ENCODE results near the gene MYRF. TPM values are rescaled to one million over a fixed set of nuclear protein-coding genes. Genes with fewer than 3 reads are reported as not detected.
A peak's percentile ranks its signal among the peaks of the same experiment; 100 is the strongest.

MYRF gene
- total RNA-seq, 1 donor from 2014 or later: not detected

GRCh38 chr11:61728066-61728939, 24.1 kb upstream of the MYRF start:
- H3K9me3 ChIP-seq: no peaks in the 10 kb centered on the region
- H3K27ac ChIP-seq: no peak overlapping the region
- H3K36me3 ChIP-seq: no peaks in the 10 kb centered on the region
- no peak for DNase-seq (ENCODE audit: low spot score in 2 of 2)
- TF ChIP-seq CTCF (IDR thresholded peaks at IDR 0.05): no peak
- H3K4me1 ChIP-seq: peaks cover 0 to 6% of the 10 kb centered on the region in 2 donors
- H3K27me3 ChIP-seq: no peaks in the 10 kb centered on the region
- no peak overlapping the region for H3K4me3 ChIP-seq
- intact Hi-C loops (cut with DNase I): no loop called here

GRCh38 chr11:61728940-61729219, 23.6 kb upstream of the MYRF start:
- no peak for DNase-seq (ENCODE audit: low spot score in 2 of 2)
- Histone ChIP-seq H3K9me3 (no peaks in the 10 kb centered on the region), H3K27me3 (no peaks in the 10 kb centered on the region), H3K27ac (no peak overlapping the region), H3K4me3 (no peak overlapping the region), H3K36me3 (no peaks in the 10 kb centered on the region), H3K4me1 (peaks cover 0 to 6% of the 10 kb centered on the region in 2 donors)
- no peak for TF ChIP-seq CTCF (IDR thresholded peaks at IDR 0.05)
- intact Hi-C loops (cut with DNase I): no loop called here

GRCh38 chr11:61730240-61730994, 22.0 kb upstream of the MYRF start:
- H3K4me1 ChIP-seq: peaks cover 0 to 6% of the 10 kb centered on the region in 2 donors
- no peaks in the 10 kb centered on the region for H3K9me3 ChIP-seq
- H3K36me3 ChIP-seq: no peaks in the 10 kb centered on the region
- no peak overlapping the region for H3K4me3 ChIP-seq
- no peak for TF ChIP-seq CTCF (IDR thresholded peaks at IDR 0.05)
- no peaks in the 10 kb centered on the region for H3K27me3 ChIP-seq
- no peak for DNase-seq (ENCODE audit: low spot score in 2 of 2)
- intact Hi-C loops (cut with DNase I): no loop called here
- H3K27ac ChIP-seq: no peak overlapping the region

- no peak for DNase-seq (ENCODE audit: low spot score in 2 of 2)
- Histone ChIP-seq H3K36me3 (peaks cover 0 to 5% of the 10 kb centered on the region in 2 donors), H3K4me1 (peaks cover 0 to 6% of the 10 kb centered on the region in 2 donors), H3K9me3 (no peaks in the 10 kb centered on the region), H3K4me3 (no peak overlapping the region), H3K27me3 (no peaks in the 10 kb centered on the region), H3K27ac (no peak overlapping the region)
- intact Hi-C loops (cut with DNase I): no loop called here
- no peak for TF ChIP-seq CTCF (IDR thresholded peaks at IDR 0.05)
These were observed 21.1 kb upstream of the MYRF start for GRCh38 chr11:61731211-61731951.

GRCh38 chr11:61731952-61732675, 20.3 kb upstream of the MYRF start:
- H3K4me1 ChIP-seq: peaks cover 0 to 6% of the 10 kb centered on the region in 2 donors

More at GRCh38 chr11:61731952-61732675, 20.3 kb upstream of the MYRF start:
- Histone ChIP-seq H3K4me3 (no peak overlapping the region), H3K9me3 (no peaks in the 10 kb centered on the region), H3K36me3 (peaks cover 0 to 5% of the 10 kb centered on the region in 2 donors), H3K27me3 (no peaks in the 10 kb centered on the region), H3K27ac (peak overlapping the region in 1 of 2 donors; percentile 74)
- intact Hi-C loops (cut with DNase I): no loop called here
- TF ChIP-seq CTCF (IDR thresholded peaks at IDR 0.05): no peak
- DNase-seq (ENCODE audit: low spot score in 2 of 2): no peak

Data from ascending aorta (tissue), 2 donors.